ENCODE measurements around the gene SLC16A10. TPM values are rescaled to one million over a fixed set of nuclear protein-coding genes. Genes with fewer than 3 reads are reported as not detected.

SLC16A10 gene
- total and polyA plus RNA-seq, 2 of the 8 experiments (the other 6 are each of a cell fraction or from before 2014, with no cell fraction given): 18.6 to 23.2 TPM

GRCh38 chr6:111074311-111074710, 13.0 kb upstream of the SLC16A10 start:
- H4K20me1 ChIP-seq (replicated peaks in 1 of 2; ENCODE audit: control insufficient read depth in 1 of 2, insufficient read depth in 2 of 2, low read length in 2 of 2): no peaks in the 10 kb centered on the region
- no peak overlapping the region for H2BK120ac ChIP-seq (replicated peaks; ENCODE audit: low read depth, low read length)
- H4K91ac ChIP-seq (replicated peaks; ENCODE audit: insufficient read length, low read length): no peak overlapping the region
- no peak overlapping the region for H4K8ac ChIP-seq (ENCODE audit: extremely low read depth, insufficient read depth, low read length)
- no peak overlapping the region for H3K27ac ChIP-seq (ENCODE audit: low read depth, low read length)
- H3K9me3 ChIP-seq (ENCODE audit: insufficient read depth in 2 of 2, low read depth in 1 of 2, low read length in 1 of 2): no peaks in the 10 kb centered on the region
- H2AK5ac ChIP-seq (ENCODE audit: low read depth, low read length): no peak overlapping the region
- no peak overlapping the region for H2BK12ac ChIP-seq (ENCODE audit: low read depth, low read length)
- no peak overlapping the region for H2AFZ ChIP-seq (ENCODE audit: low read length)
- H3K79me1 ChIP-seq (ENCODE audit: low read depth, low read length): no peaks in the 10 kb centered on the region
- no peaks in the 10 kb centered on the region for H3K27me3 ChIP-seq (replicated peaks in 1 of 4; ENCODE audit: control insufficient read depth in 3 of 4, extremely low read depth in 1 of 4, insufficient read depth in 3 of 4, low read length in 3 of 4)
- H3K4me2 ChIP-seq (ENCODE audit: insufficient read depth in 1 of 2, low read depth in 2 of 2, low read length in 2 of 2): no peak overlapping the region
- no peak overlapping the region for H2BK20ac ChIP-seq (ENCODE audit: low read length)
- TF ChIP-seq NRF1 (IDR thresholded peaks at IDR 0.05; ENCODE audit: low read depth, low read length) (no peak), EZH2 (IDR thresholded peaks at IDR 0.05; ENCODE audit: low read depth, low read length, severe bottlenecking) (no peak), FOSL1 (IDR thresholded peaks at IDR 0.05; ENCODE audit: insufficient read depth, low read depth, low read length) (no peak), TAF7 (optimal IDR thresholded peaks at IDR 0.05; ENCODE audit: borderline replicate concordance, low read depth, low read length) (no peak), CBX8 (IDR thresholded peaks at IDR 0.05; ENCODE audit: borderline replicate concordance, low read depth, low read length) (no peak)
- H3K4me1 ChIP-seq (replicated peaks in 1 of 4; ENCODE audit: control insufficient read depth in 3 of 4, insufficient read depth in 4 of 4, low read length in 3 of 4): no peaks in the 10 kb centered on the region
- H3K14ac ChIP-seq (ENCODE audit: insufficient read length): no peak overlapping the region
- ChIA-PET POLR2A (ENCODE audit: partially characterized antibody) (no interaction called here), CTCF (ENCODE audit: partially characterized antibody) (interaction anchor here (0.9 to 2.6 kb wide), 2 partner anchors 16 to 182 kb away, joined by 3 to 15 read pairs; no protein-coding TSS in a partner anchor)
- H3K36me3 ChIP-seq (ENCODE audit: control insufficient read depth in 2 of 4, insufficient read depth in 4 of 4, low read length in 3 of 4): no peaks in the 10 kb centered on the region
- no peak overlapping the region for H3K4me3 ChIP-seq (ENCODE audit: extremely low read depth in 1 of 4, insufficient read depth in 2 of 4, low read depth in 3 of 4, low read length in 4 of 4)
- H3K23ac ChIP-seq (ENCODE audit: insufficient read length): no peak overlapping the region
- FAIRE-seq: no peak
- H3K23me2 ChIP-seq (ENCODE audit: low read depth, low read length): no peaks in the 10 kb centered on the region
- H3K18ac ChIP-seq (ENCODE audit: extremely low read depth, low read length): no peak overlapping the region
- no peak for DNase-seq (ENCODE audit: low read depth in 1 of 2, low spot score in 2 of 2)
- no peak overlapping the region for H3K56ac ChIP-seq (replicated peaks; ENCODE audit: insufficient read length, low read depth, low read length)
- no peak overlapping the region for H3K9ac ChIP-seq (replicated peaks in 1 of 4; ENCODE audit: extremely low read depth in 1 of 4, low read depth in 3 of 4, low read length in 3 of 4)
- no peak overlapping the region for H3K4ac ChIP-seq (replicated peaks; ENCODE audit: insufficient read length, low read depth, low read length)
- no peak overlapping the region for H2BK15ac ChIP-seq (ENCODE audit: low read length)
- H3K79me2 ChIP-seq (ENCODE audit: control insufficient read depth in 1 of 2, insufficient read depth in 2 of 2, low read length in 2 of 2): no peaks in the 10 kb centered on the region
- no peak overlapping the region for H4K5ac ChIP-seq (ENCODE audit: insufficient read length, low read depth, low read length)
- no peak overlapping the region for H2BK5ac ChIP-seq (ENCODE audit: low read depth, low read length)
